ENCODE data around the gene RCAN2.

The RCAN2 gene

DNA sequence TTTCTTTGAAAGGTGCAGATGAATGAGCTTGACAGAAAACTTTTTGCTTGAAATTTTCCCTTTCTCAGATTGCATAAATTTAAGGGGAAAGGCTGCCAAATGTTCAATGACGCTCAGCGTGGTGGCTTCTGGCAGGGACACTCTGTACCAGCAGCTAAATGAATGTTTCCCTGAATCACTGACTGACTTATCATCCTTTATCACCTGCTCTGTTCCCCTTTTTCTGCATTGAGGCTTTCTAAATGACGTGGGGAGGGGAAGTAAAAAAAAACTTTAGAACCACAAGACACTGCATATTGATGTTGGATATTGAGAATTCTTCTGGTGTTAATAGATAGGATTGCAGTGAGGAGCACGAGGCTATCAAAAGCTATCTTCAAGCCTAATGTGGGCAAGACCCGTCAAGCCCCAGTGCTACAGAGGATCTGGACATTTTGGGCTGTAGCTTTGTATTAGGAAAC, 273.5 kb downstream of the RCAN2 start:
- TF ChIP-seq, protein P1, sequence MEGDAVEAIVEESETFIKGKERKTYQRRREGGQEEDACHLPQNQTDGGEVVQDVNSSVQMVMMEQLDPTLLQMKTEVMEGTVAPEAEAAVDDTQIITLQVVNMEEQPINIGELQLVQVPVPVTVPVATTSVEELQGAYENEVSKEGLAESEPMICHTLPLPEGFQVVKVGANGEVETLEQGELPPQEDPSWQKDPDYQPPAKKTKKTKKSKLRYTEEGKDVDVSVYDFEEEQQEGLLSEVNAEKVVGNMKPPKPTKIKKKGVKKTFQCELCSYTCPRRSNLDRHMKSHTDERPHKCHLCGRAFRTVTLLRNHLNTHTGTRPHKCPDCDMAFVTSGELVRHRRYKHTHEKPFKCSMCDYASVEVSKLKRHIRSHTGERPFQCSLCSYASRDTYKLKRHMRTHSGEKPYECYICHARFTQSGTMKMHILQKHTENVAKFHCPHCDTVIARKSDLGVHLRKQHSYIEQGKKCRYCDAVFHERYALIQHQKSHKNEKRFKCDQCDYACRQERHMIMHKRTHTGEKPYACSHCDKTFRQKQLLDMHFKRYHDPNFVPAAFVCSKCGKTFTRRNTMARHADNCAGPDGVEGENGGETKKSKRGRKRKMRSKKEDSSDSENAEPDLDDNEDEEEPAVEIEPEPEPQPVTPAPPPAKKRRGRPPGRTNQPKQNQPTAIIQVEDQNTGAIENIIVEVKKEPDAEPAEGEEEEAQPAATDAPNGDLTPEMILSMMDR (IDR thresholded peaks at IDR 0.05; ENCODE audit: low read depth, low read length): no peak
- H3K4me3 ChIP-seq (ENCODE audit: low read depth, low read length): no peak overlapping the region

DNA sequence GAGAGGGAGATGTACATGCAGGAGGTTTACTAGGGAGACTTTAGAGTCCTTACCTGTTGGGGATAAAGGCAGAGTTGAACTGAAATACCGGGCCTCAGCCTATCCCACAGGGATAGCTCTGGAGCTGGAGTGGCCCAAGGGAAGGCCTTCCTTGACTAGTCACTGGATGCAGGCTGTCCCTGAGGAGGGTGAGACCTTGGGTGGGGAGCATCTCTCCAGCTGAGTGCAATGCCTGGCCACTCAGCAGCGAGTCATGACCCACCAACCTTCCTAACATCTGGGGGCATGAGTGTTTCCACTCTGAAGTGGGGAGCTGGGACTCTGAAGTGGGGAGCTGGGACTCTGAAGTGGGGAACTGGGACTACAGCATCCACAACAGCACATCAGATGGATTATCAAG, 274.4 kb downstream of the RCAN2 start:
- no peak overlapping the region for H3K4me3 ChIP-seq (ENCODE audit: low read depth, low read length)
- TF ChIP-seq, protein P1 (IDR thresholded peaks at IDR 0.05; ENCODE audit: low read depth, low read length): no peak

DNA sequence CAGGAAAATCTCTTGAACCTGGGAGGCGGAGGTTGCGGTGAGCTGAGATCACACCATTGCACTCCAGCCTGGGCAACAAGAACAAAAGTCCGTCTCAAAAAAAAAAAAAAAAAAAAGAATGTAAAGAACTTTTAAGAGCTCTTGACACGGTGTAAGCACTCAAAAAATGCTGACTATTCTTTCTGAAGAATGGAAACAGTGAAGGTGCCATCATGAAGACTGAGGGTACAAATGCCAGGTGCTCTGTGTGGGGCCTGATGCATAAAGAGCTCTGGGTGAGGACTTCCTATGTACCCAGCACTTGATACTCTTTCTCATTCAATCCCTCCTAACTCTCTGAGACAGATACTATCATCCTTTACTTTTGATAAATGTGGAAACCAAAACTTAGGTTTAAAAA, 275.5 kb downstream of the RCAN2 start:
- H3K4me3 ChIP-seq (ENCODE audit: low read depth, low read length): no peak overlapping the region
- TF ChIP-seq, protein P1 (IDR thresholded peaks at IDR 0.05; ENCODE audit: low read depth, low read length): no peak

DNA sequence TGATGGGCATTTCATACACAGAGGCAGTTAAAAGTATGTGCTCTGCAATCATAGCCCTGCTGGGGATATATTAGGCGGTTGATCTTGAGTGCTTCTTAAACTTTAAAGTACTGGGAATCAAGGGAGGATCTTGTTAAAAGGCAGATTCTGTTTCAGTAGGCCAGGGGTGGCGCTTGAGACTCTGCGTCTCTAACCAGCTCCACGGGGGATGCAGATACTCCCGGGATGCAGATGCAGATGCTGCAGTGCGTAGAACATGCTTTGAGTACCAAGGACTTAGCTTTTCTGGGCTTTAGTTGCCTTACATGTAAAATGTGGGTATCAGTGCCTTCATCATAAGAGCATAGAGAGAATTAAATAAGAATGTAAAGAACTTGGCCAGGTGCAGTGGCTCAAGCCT, 276.0 kb downstream of the RCAN2 start:
- H3K4me3 ChIP-seq (ENCODE audit: low read depth, low read length): no peak overlapping the region

DNA sequence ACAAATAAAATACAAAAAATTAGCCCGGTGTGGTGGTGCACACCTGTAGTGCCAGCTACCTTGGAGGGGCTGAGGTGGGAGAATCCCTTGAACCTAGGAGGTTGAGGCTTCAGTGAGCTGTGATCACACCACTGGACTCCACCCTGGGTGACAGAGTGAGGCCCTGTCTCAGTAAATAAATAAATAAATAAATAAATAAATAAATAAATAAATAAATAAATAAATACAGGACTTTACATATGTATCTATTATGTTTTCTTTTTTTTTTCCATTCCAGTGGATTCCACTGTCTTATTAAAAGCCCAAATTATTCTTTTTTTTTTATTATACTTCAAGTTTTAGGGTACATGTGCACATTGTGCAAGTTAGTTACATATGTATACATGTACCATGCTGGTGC, 279.3 kb downstream of the RCAN2 start:
- no peak overlapping the region for H3K4me3 ChIP-seq (ENCODE audit: low read depth, low read length)
- TF ChIP-seq, protein P1 (IDR thresholded peaks at IDR 0.05; ENCODE audit: low read depth, low read length): no peak

More for the DNA sequence above, 276.0 kb downstream of the RCAN2 start:
- TF ChIP-seq, protein P1 (IDR thresholded peaks at IDR 0.05; ENCODE audit: low read depth, low read length): no peak

DNA sequence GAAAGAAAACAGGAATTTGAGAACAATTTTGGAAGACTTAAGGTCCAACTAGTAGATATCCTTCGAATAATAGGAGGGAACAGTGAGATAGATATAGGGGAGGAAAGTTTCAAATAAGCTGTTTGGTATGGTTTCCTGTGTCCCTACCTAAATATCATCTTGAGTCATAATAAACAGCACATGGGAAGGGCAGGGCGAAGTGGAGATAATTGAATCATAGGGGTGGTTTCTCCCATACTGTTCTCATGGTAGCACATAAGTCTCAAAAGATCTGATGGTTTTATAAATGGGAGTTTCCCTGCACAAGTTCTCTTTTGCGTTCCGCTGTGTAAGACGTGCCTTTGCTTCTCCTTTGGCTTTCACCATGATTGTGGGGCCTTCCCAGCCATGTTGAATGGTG, 281.0 kb downstream of the RCAN2 start:
- H3K4me3 ChIP-seq (ENCODE audit: low read depth, low read length): no peak overlapping the region
- TF ChIP-seq, protein P1 (IDR thresholded peaks at IDR 0.05; ENCODE audit: low read depth, low read length): no peak

DNA sequence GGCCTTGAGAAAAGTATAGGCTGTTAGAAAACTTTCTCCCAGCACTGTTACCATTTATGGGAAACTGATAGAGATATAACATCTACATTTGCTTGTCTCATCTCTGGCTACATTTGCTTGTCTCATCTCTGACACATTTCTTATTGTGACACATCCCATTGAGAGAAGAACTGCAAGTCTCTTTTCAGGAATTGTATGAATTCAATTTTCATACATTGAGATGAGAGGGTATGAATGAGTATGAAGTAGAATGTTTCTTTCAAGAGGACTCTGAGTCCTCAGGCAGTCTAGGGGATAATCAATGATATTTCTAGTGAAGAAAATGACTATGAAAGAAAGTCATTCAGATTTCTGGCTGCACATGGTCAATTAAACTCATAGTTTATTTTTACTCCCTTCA, 282.9 kb downstream of the RCAN2 start:
- H3K4me3 ChIP-seq (ENCODE audit: low read depth, low read length): no peak overlapping the region
- TF ChIP-seq, protein P1 (IDR thresholded peaks at IDR 0.05; ENCODE audit: low read depth, low read length): no peak
